ENCODE measurements around the gene GK.

DNA sequence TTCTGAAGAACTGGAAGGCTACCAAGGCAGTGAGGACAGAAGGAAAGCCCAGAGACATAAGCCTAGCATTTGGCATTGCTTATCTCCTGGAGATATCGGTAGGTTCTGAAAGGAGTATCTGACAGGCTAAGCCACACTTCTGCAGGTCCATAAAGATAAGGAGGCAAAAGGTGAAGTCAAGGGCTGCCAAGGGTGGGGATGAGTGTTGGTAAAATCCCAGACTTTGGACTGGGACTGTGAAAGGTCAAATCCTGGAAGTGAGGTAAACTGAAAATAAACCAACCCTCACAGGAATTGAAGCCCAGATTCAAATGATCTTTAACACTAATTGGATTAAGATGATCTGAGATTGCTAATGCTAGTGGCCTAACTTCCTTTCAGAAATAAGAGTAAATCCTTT, 27.4 kb downstream of the GK start:
- TF ChIP-seq, protein P1, sequence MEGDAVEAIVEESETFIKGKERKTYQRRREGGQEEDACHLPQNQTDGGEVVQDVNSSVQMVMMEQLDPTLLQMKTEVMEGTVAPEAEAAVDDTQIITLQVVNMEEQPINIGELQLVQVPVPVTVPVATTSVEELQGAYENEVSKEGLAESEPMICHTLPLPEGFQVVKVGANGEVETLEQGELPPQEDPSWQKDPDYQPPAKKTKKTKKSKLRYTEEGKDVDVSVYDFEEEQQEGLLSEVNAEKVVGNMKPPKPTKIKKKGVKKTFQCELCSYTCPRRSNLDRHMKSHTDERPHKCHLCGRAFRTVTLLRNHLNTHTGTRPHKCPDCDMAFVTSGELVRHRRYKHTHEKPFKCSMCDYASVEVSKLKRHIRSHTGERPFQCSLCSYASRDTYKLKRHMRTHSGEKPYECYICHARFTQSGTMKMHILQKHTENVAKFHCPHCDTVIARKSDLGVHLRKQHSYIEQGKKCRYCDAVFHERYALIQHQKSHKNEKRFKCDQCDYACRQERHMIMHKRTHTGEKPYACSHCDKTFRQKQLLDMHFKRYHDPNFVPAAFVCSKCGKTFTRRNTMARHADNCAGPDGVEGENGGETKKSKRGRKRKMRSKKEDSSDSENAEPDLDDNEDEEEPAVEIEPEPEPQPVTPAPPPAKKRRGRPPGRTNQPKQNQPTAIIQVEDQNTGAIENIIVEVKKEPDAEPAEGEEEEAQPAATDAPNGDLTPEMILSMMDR (IDR thresholded peaks at IDR 0.05; ENCODE audit: low read length), result no peak
- TF ChIP-seq EZH2 (IDR thresholded peaks at IDR 0.05; ENCODE audit: borderline replicate concordance, low read length), result no peak
